NCI-H510A (cell line): ENCODE data around the gene KTN1.

Source experiments
- DNase-seq: peaks from one replicate; lab custom pipeline; 2025; lab: John Stamatoyannopoulos, UW

Gene KTN1

DNA sequence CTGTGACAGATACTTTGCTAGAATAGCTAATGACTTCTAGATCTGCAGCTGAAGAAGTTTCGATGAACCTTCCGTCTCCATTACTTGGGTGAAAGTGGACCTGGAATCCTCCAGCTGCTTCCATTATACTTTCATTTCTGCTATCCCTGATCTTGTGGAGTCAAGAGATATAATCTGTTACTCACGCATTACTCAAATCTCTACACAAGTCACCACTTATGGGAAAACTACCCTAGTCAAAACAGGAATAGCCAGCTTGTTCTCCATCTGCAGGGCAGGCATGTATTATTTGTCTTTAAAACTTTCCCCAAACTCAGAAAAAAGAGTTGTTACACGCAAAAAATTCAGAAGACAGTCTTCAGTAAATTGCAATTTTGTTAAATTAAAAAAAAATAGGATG, 2.8 kb upstream of the KTN1 start:
- no peak for DNase-seq

DNA sequence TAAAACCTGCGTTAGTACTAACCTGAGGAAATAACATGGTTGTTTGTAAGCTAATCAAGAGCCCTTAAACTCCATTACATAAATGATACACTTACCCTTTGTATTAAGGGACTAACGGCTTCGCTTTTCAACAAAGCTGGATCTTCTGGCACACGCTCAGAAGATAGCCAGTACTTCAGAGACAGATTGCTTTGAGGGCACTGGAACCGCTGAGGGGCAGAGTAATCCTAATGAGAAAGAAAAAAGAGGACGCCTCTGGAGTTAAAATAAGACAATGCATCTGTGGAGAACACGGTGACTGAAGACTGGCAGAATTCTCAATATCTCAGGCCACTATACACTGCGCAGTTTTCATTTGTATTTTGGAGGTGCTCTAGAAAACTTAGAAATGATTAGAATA, 1.5 kb upstream of the KTN1 start:
- no peak for DNase-seq

DNA sequence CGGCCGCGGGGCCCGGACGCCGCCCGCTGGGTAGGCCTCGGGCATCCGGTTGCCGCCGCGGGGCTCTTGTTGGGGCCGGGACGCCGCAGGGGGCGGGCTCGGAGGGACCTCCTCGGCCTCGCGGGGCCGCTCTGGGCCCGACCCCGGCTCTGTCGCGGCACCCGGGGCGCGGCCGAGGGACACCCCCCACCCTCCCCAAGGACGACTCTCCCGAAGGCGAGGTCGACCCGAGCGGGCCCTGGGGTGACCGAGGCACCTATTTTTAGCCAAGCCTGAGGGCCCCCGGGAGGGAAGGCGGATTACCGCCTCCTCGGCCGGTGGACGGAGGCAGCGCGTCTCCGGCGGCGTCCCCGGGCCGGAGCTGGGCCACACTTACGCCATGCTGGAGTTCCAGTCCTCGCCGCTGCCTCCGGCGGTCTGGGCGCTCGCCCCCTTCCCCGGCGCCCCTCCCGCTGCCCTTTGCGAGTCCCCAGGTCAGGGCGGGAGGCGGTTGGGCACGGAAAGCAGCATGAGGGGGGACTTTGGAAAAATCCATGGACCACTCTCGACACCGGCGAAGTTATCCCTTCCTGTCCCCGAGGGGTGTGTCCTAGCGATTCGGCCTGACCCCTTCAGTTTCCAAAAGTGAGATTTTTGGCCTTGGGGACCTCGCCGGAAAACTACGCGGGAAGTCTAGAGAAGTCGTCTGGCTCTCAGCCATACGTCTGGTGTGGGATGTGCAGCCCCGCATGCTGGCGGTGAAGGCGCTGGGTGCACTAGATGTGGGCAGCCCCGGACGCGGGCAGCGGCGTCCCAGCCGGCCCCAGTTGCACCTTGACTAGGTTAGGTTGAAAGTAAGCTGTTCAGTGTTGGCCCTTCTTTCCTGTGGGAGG, 699 bp downstream of the KTN1 start:
- no peak for DNase-seq

DNA sequence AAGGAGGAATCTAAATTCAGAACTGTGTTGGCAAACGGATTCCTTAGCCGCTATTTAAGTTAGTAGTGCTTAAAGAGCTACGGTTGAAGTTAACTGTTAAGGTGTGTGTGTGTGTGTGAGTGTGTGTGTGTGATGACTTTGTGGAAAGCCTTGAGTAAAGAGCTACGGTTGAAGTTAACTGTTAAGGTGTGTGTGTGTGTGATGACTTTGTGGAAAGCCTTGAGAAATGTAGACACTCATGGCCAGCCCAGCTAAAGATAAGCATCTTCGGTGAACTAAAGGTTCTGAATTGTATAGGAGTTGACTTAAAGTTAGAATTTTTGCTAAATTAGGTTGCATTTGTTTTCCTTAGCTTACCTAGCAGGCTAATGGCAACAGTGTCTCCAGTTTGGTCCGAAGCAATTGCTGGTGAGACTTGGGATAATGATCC, 1.4 kb downstream of the KTN1 start:
- DNase-seq = no peak

DNA sequence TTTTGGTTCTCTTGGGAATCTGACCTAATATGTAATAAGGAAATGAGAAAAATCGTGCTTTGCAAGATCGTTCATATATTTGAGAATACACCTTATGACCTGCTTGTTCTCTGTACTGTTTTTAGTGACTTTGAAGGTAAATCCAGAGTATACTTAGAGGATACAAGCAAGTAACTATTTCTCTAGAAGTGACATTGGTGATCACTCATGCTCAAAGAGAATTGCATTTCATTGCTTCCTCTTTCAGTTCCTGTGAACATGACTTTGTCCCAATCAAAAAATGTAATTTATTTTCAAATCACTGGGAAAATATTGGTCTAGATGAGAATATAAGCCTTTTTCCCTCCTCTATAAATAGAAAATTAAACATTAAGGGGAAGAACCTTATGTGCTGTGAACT, 2.7 kb downstream of the KTN1 start:
- DNase-seq = no peak

DNA sequence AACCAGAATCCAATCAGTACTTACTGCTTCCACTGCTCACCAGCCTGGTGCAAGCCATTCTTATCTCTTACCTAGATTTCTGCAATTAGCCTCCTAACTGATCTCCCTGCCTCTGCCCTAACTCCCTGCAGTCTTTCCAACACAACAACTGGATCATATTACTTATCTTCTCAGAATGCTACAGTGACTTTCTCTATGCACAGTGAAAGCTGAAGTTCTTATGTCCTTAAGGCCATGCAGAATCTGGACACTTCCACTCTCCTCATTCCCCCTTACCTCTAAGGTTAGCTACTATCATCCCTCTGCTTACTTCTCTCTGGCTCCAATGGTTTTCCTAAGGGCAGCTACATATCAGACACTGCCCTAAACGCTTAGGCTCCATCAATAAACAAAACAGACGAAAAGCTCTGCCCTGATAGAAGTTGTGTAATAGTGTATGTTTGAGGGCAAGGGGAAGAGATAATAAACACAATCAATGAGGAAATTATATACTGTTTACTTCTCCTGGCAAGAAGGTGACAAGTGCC, 4.0 kb downstream of the KTN1 start:
- no peak for DNase-seq

DNA sequence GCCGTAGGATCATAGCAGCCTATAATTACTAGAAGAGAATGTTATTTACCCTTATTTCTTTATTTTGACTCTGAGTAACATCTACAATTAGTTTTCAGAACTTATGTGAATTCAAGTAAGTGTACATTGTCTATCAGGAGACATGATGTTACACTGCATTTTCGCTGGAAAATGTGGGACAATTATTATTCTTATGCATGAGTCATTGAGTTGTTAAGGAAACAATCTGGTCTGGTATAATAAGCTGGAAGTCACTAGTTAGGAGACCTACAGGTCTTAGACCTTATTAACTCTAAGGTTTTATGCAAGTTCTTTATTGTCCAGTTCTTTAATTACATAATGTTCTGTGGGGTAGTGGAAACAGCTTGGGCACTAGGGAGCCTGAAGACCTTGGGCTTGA, 5.8 kb downstream of the KTN1 start:
- DNase-seq = no peak

DNA sequence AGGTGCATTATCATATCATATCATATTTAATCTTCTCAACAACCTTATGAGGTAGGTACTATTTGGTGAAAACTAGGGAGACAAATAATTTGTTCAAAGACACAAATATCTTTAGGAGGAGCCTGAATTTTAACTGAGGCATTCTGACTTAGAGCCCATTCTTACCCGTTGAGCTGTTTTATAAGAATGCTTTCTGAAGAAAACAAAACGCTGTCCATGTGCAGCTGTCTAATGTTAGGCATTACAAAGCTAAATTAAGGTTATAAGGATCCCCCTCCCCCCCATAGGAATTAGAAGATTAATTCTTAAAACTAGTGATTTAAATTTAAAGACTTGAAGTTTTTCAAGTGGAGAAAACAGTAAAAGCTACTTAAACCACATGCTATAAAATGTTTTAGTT, 6.4 kb downstream of the KTN1 start:
- DNase-seq = no peak

DNA sequence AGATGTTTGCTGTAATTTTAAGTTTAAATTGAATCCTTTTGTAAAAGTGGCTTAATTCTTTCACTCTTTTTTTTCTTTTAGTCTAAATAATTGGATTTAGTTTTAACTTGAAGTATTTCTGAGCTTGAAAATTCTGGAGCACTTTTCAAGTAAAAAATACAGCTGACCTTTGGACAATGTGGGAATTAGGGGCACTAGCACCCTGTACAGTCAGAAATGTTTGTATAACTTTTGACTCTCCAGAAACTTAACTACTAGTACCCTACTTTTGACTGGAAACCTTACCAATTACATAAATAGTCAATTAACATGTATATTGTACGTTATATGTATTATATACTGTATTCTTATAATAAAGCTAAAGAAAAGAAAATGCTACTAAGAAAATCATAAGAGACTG, 7.8 kb downstream of the KTN1 start:
- no peak for DNase-seq

DNA sequence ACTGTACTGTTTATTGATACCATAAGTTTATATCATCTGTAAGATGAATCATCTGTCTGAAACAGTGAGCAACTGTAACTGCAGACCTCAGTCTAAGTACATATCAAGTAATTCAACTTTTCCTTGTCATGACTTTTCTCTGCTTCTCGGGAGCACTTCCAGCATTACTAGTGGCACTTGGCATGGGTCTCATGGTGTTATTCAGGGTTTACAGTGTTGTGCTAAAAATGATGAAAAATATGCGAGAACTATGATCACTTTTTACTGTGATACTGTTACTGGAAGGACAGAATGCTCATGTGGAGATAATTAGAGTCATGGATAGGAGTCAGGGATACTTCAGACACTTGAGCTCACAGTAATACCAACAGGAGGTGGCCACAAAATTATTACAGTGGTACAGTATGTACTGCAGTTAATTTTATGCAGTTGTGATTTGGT, 8.3 kb downstream of the KTN1 start:
- no peak for DNase-seq

DNA sequence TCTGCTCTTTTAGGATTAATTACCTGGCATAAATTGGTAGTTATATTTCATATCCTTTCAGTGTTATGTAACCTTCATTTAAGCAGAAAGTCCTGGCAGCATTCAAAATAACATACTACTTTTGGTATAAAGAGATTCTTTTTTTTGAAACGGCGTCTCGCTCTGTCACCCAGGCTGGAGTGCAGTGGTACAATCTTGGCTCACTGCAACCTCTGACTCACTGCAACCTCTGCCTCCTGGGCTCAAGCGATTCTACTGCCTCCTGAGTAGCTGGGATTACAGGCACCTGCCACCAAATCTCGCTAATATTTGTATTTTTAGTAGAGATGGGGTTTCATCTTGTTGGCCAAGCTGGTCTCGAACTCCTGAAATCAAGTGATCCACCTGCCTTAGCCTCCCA, 9.2 kb downstream of the KTN1 start:
- no peak for DNase-seq

DNA sequence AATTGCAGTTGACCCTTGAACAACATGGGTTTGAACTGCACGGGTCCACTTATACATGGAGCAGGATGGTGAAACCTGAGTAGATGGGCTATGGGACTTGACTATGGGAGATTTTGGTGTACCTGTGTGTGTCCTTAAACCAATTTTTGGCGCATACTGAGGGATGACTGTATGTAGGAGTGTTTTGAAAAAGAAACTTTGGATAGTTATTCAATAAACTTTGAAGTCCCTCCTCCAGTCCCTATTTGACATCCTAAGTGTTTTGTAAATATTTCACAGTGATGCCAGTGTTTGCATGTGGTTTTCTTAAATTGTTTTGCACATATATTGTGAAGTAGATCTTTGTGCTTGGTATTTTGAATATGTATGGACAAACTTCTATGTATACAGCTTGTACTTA, 12.4 kb downstream of the KTN1 start:
- DNase-seq = no peak

DNA sequence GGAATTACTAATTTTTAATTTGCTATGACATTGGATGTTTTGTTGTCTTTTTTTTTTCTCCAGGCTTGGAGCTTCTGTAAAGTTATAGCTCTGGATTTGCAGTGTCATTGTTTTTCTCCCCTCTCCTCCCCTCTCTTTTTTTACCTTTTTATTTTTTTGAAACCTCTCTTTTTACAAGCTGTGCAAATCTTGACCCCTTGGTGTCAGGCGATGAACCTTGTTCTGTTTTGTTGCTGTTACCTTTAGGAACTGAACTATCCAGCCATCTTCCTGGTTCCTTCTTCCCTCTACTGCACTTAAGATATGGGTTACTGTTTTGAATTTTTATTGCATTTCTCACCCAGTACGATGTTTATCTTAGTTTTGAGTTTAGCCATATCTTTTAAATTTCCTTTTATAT, 13.7 kb downstream of the KTN1 start:
- no peak for DNase-seq

DNA sequence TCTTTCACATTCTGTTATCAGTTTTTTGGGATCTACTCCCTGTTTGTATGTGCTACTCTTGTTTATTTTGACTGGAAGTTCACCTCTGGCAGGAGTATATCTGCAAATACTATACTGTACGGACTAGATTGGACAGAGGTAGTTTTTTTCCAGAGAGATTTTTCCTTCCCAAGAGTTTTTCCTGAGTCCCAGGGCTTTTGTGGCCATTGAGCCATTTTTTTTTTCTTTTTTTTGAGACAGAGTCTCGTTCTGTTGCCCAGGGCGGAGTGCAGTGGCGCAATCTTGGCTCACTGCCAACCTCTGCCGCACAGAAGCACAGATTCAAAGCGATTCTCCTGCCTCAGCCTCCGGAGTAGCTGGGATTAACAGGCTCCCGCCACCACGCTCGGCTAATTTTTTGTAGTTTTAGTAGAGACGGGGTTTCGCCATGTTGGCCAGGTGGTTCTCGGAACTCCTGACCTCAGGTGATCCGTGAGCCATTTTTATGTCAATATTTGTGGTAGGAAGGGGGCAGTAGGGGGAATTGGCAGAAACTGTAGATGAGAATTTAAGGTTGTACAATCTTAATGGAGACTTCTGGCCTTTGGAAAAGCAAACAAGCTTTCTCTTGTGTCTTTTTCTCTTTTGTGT, 19.4 kb downstream of the KTN1 start:
- DNase-seq = peak; percentile 64

DNA sequence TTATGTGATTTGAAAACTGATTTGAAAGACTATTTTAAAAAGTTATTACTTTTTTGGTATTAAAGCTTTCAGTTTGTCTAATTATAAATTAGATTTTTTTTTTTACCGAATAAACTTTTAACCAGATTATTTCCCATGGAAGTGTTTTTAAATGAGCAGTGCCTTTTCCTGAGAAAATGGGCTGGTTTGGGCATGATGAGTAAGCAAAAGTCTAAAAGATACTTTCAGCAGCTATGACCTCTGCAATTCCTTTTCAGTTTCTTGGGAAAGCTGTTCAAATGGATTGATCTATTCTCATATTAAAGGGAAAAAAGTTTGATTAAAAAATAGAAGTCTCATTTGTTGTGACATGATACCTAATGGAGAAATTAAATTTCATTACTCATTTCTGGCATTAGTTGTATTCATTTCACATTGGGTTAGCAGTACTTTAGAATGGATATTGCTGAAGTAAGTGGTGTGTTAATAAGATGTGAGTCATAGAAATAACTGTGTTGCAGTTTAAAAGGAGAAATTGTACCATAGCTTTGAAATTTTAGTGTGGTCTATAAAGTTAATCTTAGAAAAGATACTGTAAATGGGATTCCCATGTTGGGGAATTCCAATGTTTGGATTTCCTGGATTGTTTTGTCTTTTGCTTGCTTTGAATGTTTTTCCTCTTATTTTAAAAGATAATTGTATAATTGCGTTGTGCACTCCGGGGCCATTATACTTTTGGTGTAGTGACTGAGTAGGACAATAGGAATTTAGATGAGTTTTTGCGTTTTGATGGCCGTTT, 21.0 kb downstream of the KTN1 start:
- DNase-seq = no peak

DNA sequence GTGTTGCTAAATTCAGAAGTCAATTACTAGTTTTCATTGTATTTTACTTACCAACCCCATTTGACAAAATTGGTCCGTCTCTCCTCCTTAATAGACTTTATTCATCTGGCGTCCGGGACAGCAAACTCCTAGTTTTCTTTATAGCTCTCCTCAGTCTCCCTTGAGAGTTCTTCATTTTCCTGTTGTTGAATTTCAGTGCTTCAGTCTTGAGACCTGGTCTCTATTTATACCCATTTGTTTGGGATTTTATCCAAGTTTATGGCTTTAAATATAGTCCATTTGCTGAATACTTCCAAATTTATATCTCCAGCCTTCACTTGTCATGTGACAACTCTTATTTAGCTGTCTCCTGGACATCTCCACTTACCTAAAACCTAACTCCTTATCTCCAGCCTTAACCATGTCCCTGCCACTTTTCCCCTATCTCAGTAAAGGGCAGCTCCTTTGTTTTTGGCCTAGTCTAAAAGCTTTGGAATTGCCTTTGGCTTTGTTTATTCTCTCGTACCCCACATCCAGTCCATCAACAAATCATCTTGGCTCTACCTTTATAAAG, 23.5 kb downstream of the KTN1 start:
- no peak for DNase-seq

DNA sequence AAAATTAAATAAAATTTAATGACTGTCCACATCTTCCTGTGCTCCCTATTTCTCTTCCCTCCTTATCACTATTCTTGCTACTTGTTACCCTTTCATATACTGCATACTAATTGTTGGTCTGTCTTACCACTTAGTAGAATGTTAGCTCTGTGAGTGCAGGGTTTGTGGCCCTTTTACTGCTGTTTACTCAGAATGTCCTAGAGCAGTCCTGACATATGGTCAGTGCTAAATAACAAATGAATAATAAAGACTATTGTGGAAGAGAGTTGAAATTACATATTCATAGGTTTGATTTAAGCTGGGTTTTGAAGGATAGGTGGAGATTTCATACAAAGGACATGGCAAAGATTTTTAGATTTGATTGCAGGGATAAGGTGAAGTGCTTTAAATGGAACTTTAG, 24.5 kb downstream of the KTN1 start:
- DNase-seq = no peak

DNA sequence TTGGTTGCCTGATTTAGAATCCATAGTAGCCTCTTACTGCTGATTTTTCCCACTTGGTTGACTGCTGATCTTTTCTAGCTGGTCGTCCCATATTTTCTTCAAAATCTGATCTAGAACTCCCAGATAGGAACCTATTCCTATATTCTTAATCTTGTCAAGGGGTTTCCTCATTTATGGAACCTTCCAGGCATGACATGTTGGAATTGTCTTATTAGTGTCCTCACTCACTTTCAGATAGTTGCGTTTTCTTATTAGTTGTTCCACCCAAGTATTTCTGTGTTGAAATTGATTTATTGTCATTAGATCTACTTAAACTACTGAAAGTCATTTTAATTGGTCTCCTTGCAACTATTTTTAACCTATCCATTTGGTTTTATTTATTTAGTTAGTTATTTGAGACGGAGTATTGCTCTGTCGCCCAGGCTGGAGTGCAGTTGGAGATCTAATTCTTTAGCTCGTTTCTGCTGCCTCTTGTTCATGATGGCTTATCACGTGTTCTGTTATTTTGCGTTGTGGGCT, 25.0 kb downstream of the KTN1 start:
- no peak for DNase-seq

DNA sequence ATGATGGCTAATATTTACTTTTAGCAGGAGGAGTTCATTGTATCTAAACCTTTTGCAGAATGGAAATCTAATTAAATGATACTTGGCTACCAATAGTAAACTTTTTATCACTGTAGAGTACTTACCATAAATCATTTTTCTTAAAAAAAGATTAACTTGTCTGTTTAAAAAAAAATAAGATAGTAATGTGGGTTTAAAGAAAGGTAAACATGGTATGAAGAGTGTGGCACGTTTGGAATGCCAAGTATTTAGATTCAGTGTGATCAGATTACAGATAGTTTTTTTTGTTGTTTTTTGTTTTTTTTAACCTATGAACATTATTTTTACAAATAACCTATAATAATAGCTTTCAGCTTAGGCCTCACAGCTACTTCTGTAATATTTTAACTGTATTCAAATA, 25.8 kb downstream of the KTN1 start:
- no peak for DNase-seq

DNA sequence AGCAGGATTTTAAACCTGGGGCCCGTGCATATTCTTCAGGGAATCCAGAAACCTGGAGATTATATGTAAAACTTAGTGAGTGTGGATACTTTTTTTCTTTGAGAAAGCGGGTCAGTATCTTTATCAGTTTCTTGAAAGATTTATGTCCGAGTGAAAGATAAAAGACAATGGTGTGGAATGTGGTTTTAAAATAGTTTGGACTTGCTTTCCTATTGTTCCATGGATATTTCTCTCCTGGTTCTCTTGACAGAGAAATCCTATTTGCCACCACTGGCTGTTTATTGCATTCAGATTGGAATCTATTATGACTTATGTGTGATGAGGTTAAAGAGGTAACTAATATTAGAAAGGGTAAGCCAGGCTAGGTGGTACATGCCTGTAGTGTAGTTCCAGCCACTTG, 27.4 kb downstream of the KTN1 start:
- DNase-seq = no peak

DNA sequence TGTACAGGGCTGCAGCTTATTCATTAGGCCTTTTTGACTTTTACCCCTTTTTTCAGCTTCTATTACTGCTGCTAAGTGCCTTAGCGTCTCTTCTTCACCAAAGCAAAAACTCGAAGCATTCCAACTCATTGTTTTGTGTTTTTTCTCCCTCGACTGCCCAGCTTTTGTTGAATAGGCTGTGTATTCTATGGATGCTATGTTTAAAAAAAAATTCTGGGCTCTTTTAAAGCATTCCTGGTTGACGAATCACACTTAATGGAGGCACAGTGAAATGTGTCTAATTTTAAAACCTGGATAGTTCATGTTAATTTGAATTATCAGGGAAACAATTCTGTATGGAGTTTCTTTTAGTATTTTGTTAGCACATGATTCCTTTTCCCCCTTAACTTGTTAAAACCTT, 29.7 kb downstream of the KTN1 start:
- DNase-seq = no peak

DNA sequence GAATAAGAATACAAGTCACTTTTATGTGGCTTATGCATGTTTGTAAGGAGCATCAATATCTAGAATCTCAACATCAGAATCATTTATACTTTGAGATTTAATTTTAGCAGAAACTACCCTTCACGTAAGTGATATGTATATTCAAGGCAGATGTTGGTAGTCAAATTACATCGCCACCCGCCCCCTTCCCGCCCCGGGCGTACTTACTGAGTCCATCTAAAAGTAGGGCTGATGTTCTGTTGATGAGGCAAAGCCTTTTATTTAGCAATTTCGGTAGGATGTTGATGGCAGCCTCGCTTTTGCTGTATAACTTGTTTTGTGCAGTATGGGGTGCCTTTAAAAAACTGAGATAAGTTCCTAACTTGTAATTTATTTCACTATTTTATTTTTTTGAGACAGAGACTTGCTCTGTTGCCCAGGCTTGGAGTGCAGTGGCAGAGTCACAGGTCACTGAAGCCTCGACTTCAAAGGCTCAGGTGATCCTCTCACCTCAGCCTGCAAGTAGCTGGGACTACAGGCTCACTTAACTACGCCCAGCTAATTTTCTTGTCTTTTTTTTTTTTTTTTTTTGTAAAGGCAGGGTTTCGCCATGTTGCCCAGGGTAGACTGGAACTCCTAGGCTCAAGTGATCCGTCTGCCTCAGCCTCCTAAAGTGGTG, 30.8 kb downstream of the KTN1 start:
- peak; percentile 58 for DNase-seq
